ENCODE results near the gene BAG2. TPM values are rescaled to one million over a fixed set of nuclear protein-coding genes. Genes with fewer than 3 reads are reported as not detected.
A peak's percentile ranks its signal among the peaks of the same experiment; 100 is the strongest.

BAG2 gene
- total RNA-seq, 4 donors from 2014 or later = 6.7 to 15.7 (median 9.8) TPM

DNA sequence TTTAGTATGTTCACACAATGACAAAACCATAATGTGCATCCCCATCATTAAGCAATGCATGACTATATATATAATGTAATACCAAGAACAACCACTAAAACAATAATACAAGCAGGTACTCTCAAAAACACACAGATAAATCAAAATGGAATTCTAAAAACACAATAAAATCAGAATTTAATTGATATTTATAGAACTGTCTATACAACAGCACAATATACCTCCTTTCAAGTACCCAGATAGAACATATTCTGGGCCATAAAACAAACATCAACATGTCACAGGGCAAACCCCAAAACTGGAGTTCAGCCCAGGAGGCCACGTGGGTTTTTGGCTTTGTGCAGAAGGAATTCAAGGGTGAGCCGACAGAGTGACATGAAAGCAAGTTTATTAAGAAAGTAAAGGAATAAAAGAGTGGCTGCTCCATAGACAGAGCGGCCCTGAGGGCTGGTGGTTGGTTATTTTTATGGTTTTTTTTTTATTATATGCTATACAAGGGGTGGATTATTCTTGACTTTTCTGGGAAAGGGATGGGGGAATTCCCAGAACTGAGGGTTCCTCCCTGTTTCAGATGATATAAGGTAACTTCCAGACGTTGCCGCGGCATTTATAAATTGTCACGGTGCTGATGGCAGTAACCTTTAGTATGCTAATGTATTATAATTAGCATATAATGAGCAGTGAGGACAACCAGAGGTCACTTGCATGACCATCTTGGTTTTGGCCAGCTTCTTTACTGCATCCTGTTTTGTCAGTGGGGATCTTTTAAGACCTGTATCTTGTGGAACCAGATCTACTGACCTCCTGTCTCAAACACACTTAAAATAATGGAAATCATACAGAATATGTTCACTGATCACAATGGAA is 44.3 kb downstream of the BAG2 start:
- ATAC-seq (no peak), DNase-seq (no peak)
- intact Hi-C loops (cut with DNase I; ENCODE audit: low total_unique reads) = no loop called here
- TF ChIP-seq, protein P1, sequence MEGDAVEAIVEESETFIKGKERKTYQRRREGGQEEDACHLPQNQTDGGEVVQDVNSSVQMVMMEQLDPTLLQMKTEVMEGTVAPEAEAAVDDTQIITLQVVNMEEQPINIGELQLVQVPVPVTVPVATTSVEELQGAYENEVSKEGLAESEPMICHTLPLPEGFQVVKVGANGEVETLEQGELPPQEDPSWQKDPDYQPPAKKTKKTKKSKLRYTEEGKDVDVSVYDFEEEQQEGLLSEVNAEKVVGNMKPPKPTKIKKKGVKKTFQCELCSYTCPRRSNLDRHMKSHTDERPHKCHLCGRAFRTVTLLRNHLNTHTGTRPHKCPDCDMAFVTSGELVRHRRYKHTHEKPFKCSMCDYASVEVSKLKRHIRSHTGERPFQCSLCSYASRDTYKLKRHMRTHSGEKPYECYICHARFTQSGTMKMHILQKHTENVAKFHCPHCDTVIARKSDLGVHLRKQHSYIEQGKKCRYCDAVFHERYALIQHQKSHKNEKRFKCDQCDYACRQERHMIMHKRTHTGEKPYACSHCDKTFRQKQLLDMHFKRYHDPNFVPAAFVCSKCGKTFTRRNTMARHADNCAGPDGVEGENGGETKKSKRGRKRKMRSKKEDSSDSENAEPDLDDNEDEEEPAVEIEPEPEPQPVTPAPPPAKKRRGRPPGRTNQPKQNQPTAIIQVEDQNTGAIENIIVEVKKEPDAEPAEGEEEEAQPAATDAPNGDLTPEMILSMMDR (IDR thresholded peaks at IDR 0.05 in 4 of 5, conservative IDR thresholded peaks at IDR 0.05 in 1 of 5) = peak in 1 of 5 experiments; percentile 22
- no peak for TF ChIP-seq POLR2A (IDR thresholded peaks at IDR 0.05)
- Histone ChIP-seq H3K36me3 (no peaks in the 10 kb centered on the region), H3K4me3 (no peak overlapping the region), H3K4me1 (peaks cover 0 to 10% of the 10 kb centered on the region in 2 donors), H3K9me3 (no peaks in the 10 kb centered on the region), H3K27me3 (no peaks in the 10 kb centered on the region), H3K27ac (no peak overlapping the region)
- in situ Hi-C loops (cut with MboI; ENCODE audit: low sequenced_read_pairs in 4 of 4) = no loop called here

DNA sequence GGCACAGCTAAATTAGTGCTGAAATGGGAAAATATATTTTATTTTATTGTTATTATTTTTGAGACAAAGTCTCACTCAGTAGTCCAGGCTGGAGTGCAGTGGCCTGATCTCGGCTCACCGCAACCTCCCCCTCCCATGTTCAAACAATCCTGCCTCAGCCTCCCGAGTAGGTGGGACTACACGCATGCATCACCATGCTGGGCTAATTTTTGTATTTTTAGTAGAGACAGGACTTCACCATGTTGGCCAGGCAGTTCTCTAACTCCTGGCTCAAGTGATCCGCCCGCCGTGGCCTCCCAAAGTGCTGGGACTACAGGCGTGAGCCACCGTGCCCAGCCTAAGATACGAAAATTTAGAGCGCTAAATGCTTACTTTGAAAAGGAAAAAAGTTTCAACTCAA is 45.1 kb downstream of the BAG2 start:
- intact Hi-C loops (cut with DNase I; ENCODE audit: low total_unique reads) = no loop called here

DNA sequence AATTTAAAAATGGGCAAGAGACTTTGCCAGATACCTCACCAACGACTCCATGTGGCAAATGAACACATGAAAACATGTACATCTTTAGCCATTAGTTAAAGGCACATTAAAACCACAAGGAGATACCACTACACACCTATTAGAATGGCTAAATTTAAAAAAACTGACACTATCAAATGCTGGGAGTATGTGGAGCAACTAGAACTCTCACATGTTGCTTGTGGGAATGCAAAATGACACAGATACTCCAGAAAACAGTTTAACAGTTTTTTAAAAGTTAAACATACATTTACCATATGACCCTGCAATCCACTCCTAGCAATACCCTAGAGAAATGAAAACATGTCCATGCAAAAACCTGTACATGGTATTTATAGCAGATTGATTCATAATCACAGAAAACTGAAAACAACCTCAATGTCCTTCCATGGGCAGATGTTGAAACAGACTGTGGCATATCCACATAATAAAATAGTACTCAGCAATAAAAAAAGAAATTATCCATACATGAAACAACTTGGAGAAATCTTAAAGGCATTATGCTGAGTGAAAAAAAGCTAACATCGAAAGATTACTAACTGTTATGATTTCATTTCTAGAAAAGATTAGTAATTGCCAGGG is 48.1 kb downstream of the BAG2 start:
- no peak overlapping the region for H3K27ac ChIP-seq
- H3K4me1 ChIP-seq = peaks cover 0 to 10% of the 10 kb centered on the region in 2 donors
- intact Hi-C loops (cut with DNase I; ENCODE audit: low total_unique reads) = loop anchor here (5.0 kb wide), 1 partner anchor 42 kb away; no protein-coding TSS in a partner anchor

More for the DNA sequence above, 45.1 kb downstream of the BAG2 start:
- H3K9me3 ChIP-seq = no peaks in the 10 kb centered on the region
- ATAC-seq = no peak
- H3K27ac ChIP-seq = no peak overlapping the region
- no peaks in the 10 kb centered on the region for H3K27me3 ChIP-seq
- no peak overlapping the region for H3K4me3 ChIP-seq
- TF ChIP-seq, protein P1 (IDR thresholded peaks at IDR 0.05 in 4 of 5, conservative IDR thresholded peaks at IDR 0.05 in 1 of 5) = no peak
- no peak for TF ChIP-seq POLR2A (IDR thresholded peaks at IDR 0.05)
- no peaks in the 10 kb centered on the region for H3K36me3 ChIP-seq
- peaks cover 0 to 10% of the 10 kb centered on the region in 2 donors for H3K4me1 ChIP-seq
- DNase-seq = no peak
- in situ Hi-C loops (cut with MboI; ENCODE audit: low sequenced_read_pairs in 4 of 4) = no loop called here

DNA sequence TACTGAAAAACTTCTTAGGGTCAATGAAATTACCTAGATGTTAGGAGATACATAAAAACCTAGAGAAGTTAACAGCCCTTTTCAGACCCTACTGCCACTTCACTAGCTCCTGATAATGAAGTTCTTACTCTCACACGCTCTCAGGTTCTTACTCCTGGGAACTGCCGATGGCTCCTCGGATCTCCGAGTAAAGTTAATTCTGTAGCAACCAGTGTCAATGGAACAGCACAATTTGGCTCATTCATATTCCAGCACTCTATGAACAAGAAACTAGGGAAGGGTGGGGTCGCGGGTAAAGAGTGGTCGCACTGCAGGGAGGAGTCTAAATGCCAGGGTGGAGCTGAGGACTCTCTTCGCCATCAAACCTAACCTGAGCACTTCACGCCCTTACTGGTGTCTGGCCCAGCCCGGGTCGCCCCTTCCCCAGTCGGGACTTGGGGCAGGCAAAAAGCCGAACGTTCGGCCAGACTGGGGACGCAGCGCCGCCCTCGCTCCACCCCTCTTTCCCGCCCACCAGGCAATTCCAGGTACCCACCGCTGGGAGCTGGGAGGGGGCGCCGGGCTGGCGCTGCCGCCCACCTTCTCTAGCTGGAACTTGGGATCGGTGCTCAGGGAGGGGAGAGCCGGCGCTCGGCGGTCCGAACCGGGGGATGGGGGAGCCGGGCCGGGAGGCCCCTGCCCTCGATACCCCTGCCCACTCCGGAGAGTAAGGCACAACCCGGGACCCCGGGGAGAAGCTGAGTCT is 49.2 kb downstream of the BAG2 start:
- no peak for TF ChIP-seq POLR2A (IDR thresholded peaks at IDR 0.05)
- TF ChIP-seq, protein P1 (IDR thresholded peaks at IDR 0.05 in 4 of 5, conservative IDR thresholded peaks at IDR 0.05 in 1 of 5) = peak; percentile 21 to 65 (median 49)
- Histone ChIP-seq H3K27ac (peak overlapping the region; percentile 75 to 83 (median 81)), H3K36me3 (no peaks in the 10 kb centered on the region), H3K9me3 (no peaks in the 10 kb centered on the region), H3K27me3 (no peaks in the 10 kb centered on the region), H3K4me1 (peaks cover 0 to 9% of the 10 kb centered on the region in 2 donors), H3K4me3 (peak overlapping the region; percentile 87 to 100 (median 92))
- peak in 1 of 2 donors; percentile 16 for DNase-seq
- in situ Hi-C loops (cut with MboI; ENCODE audit: low sequenced_read_pairs in 4 of 4) = loop anchor here in 1 of 4 donors (10.0 kb wide), 1 partner anchor 83 kb away; no protein-coding TSS in a partner anchor
- intact Hi-C loops (cut with DNase I; ENCODE audit: low total_unique reads) = loop anchor here (5.0 kb wide), 1 partner anchor 41 kb away; no protein-coding TSS in a partner anchor
- peak; percentile 49 to 65 for ATAC-seq

More for the DNA sequence above, 48.1 kb downstream of the BAG2 start:
- Histone ChIP-seq H3K36me3 (no peaks in the 10 kb centered on the region), H3K4me3 (peak overlapping the region in 1 of 4 donors; percentile 100), H3K27me3 (no peaks in the 10 kb centered on the region), H3K9me3 (no peaks in the 10 kb centered on the region)
- in situ Hi-C loops (cut with MboI; ENCODE audit: low sequenced_read_pairs in 4 of 4) = loop anchor here in 1 of 4 donors (10.0 kb wide), 1 partner anchor 85 kb away; no protein-coding TSS in a partner anchor
- ATAC-seq = no peak
- no peak for TF ChIP-seq POLR2A (IDR thresholded peaks at IDR 0.05)
- TF ChIP-seq, protein P1 (IDR thresholded peaks at IDR 0.05 in 4 of 5, conservative IDR thresholded peaks at IDR 0.05 in 1 of 5) = no peak
- no peak for DNase-seq
